Measurements from ENCODE around the gene NUDT6.
A peak's percentile ranks its signal among the peaks of the same experiment; 100 is the strongest.

NUDT6 gene

DNA sequence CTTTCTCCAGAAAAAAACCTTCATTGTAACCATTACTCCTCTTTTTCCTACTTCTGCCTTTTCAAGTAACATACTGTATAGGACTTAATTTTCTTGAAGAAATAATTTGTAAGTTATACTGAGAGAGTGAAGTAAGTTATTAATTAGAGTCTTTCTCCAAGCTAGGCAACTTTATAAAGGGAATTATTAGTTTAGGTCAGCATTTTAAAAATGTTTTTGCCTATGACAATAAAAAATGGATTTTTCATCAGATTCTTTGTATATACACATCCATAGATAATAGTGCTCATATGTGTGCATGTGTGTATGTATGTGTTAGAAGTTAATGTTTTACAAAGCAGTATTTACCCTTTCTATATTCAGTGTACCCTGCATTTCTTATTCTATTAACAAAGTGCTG lies 10.4 kb upstream of the NUDT6 start:
- no peak for TF ChIP-seq CTCF (IDR thresholded peaks at IDR 0.05; ENCODE audit: low read depth, low read length)
- no peak overlapping the region for H3K4me3 ChIP-seq (ENCODE audit: low read depth, low read length)

- no peak for TF ChIP-seq CTCF (IDR thresholded peaks at IDR 0.05; ENCODE audit: low read depth, low read length)
- no peak overlapping the region for H3K4me3 ChIP-seq (ENCODE audit: low read depth, low read length)
These were observed 8.5 kb upstream of the NUDT6 start for GRCh38 chr4:122930862-122931261.

DNA sequence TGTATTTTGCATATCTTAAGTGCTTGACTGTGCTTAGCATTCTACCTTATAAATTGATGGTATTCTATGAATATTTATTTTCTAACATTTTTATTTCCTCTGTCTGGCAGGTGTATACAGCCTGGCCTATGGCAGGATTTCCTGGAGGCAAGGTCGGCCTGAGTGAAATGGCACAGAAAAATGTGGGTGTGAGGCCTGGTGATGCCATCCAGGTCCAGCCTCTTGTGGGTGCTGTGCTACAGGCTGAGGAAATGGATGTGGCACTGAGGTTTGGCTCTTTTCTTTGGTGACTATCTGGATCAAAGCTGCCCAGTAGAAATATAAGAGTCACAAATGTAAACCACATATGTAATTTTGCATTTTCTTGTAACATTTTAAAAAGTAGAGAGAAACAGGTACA lies 6.5 kb upstream of the NUDT6 start:
- no peak for TF ChIP-seq CTCF (IDR thresholded peaks at IDR 0.05; ENCODE audit: low read depth, low read length)
- no peak overlapping the region for H3K4me3 ChIP-seq (ENCODE audit: low read depth, low read length)

- no peak for TF ChIP-seq CTCF (IDR thresholded peaks at IDR 0.05; ENCODE audit: low read depth, low read length)
- peak overlapping the region; percentile 86 for H3K4me3 ChIP-seq (ENCODE audit: low read depth, low read length)
These were observed 597 bp upstream of the NUDT6 start for GRCh38 chr4:122922877-122923511.

DNA sequence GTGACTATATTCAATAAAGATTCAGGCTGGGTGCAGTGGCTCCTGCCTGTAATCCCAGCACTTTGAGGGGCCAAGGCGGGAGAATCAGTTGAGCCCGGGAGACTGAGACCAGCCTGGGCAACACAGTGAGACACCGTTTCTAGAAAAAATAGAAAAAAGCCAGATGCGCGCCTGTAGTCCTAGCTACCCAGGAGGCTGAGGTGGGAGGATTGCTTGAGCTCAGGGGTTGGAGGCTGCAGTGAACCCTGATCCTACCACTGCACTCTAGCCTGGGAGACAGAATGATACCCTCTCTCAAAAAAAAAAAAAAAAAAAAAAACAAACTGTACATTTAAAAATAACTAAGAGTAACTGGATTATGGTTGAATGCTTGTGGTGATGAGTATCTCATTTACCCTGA lies 1.1 kb downstream of the NUDT6 start:
- H3K4me3 ChIP-seq (ENCODE audit: low read depth, low read length), result peak overlapping the region; percentile 86
- TF ChIP-seq CTCF (IDR thresholded peaks at IDR 0.05; ENCODE audit: low read depth, low read length), result no peak

DNA sequence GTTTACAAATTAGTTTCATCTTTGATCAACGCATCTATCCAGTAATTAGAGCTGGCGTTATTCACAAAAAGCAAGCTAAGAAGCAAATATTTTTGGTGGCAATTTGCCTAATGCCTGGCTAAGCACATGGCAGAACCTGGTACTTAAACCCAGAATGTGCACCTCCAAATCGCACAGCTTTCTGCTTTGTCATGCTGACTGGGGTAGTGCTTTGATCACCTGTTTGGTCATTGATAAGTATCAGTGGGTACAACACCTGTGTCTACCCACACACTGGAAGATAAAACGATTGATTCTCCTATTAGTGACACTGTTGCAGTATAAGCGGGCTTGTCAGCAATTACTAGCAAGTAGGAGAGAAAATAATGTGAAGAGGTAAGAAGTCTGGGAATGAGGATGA lies 1.9 kb downstream of the NUDT6 start:
- no peak for TF ChIP-seq CTCF (IDR thresholded peaks at IDR 0.05; ENCODE audit: low read depth, low read length)
- no peak overlapping the region for H3K4me3 ChIP-seq (ENCODE audit: low read depth, low read length)

- no peak overlapping the region for H3K4me3 ChIP-seq (ENCODE audit: low read depth, low read length)
- TF ChIP-seq CTCF (IDR thresholded peaks at IDR 0.05; ENCODE audit: low read depth, low read length), result no peak
These were observed 4.7 kb downstream of the NUDT6 start for GRCh38 chr4:122917731-122918130.
